Stimulated activated memory B cell treated with anti-CD40 and anti-IgM and Interleukin-4, amounts not matched to agents 10 μg/mL and 1 μg/mL and 100 μg/mL, for 72 hours (primary cell): ENCODE results near the gene XYLB.
"Not testable (repeated sequence)": the region's sequence is repeated elsewhere in the genome, so short reads cannot be mapped to it uniquely, and the experiment has no call there.

Source experiments
- ATAC-seq: fragments of 150-1000 bp; cut with Tn5 transposase; 2 replicates; pipeline ENCODE4 v1.10.0; 2021
- H3K27ac Mint-ChIP-seq: one replicate; pipeline ENCODE4 v1.8.0; 2022; ENCODE audit warnings: mild to moderate bottlenecking, mixed read lengths
- H3K27me3 Mint-ChIP-seq: one replicate; pipeline ENCODE4 v1.8.0; 2022; ENCODE audit warnings: mixed read lengths
- H3K36me3 Mint-ChIP-seq: one replicate; pipeline ENCODE4 v1.8.0; 2022; ENCODE audit warnings: mixed read lengths
- H3K4me1 Mint-ChIP-seq: one replicate; pipeline ENCODE4 v1.8.0; 2022; ENCODE audit warnings: mixed read lengths
- H3K4me3 Mint-ChIP-seq: one replicate; pipeline ENCODE4 v1.8.0; 2022; ENCODE audit warnings: mild to moderate bottlenecking, moderate library complexity, mixed read lengths
- H3K9me3 Mint-ChIP-seq: one replicate; pipeline ENCODE4 v1.8.0; 2022; ENCODE audit warnings: mixed read lengths

XYLB gene

GRCh38 chr3:38438436-38439069 lies 92.0 kb downstream of the XYLB start:
- peaks cover 18% of the 10 kb centered on the region for H3K9me3 Mint-ChIP-seq
- H3K4me3 Mint-ChIP-seq, H3K27ac Mint-ChIP-seq, ATAC-seq, H3K36me3 Mint-ChIP-seq, H3K4me1 Mint-ChIP-seq, H3K27me3 Mint-ChIP-seq: not testable (repeated sequence)

DNA sequence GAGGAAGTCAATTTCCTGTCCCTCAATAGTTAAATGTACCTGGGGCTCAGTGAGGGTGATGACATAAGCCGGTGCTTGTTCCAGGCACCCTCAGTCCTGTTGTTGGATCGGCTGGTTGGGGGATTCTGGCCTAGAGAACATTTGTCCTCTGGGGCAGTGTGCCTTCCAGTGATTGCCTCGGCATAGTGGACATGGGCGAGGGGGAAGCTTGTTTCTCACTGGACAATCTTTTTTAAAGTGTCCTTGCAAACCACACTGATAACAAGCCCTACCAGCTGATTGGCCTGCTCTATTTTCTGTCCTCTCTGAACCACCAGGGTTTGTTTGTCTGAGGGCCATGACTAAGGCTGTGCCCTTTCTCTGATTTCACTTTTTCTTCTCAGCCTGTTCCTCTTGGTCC lies 96.6 kb downstream of the XYLB start:
- H3K27ac Mint-ChIP-seq, H3K4me1 Mint-ChIP-seq, H3K36me3 Mint-ChIP-seq, H3K4me3 Mint-ChIP-seq, H3K9me3 Mint-ChIP-seq, ATAC-seq: not testable (repeated sequence)
- peaks cover 24% of the 10 kb centered on the region for H3K27me3 Mint-ChIP-seq

DNA sequence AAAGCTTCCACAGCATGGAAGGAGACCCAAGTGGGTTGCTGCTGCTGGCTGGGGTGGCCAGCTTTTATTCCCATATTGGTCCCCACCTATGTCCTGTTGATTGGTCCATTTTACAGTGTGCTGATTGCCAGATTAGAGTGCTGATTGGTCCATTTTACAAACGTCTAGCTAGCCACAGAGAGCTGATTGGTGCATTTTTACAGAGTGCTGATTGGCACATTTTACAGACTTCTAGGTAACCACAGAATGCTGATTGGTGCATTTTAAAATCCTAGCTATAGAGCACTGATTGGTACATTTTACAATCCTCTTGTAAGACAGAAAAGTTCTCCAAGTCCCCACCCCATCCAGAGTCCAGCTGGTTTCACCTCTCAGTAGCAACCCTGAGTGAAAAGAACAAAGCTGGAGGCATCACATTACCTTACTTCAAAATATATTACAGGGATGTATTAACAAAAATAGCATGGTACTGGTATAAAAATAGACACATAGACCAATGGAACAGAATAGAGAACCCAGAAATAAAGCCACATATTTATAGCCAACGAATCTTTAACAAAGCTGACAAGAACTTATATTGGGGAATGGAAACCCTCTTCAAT lies 99.6 kb downstream of the XYLB start:
- H3K9me3 Mint-ChIP-seq, result no peaks in the 10 kb centered on the region
- no peak for ATAC-seq
- H3K27ac Mint-ChIP-seq, result no peak overlapping the region
- no peaks in the 10 kb centered on the region for H3K36me3 Mint-ChIP-seq
- H3K4me1 Mint-ChIP-seq, result no peaks in the 10 kb centered on the region
- H3K27me3 Mint-ChIP-seq, result peaks cover 33% of the 10 kb centered on the region
- H3K4me3 Mint-ChIP-seq, result no peak overlapping the region

DNA sequence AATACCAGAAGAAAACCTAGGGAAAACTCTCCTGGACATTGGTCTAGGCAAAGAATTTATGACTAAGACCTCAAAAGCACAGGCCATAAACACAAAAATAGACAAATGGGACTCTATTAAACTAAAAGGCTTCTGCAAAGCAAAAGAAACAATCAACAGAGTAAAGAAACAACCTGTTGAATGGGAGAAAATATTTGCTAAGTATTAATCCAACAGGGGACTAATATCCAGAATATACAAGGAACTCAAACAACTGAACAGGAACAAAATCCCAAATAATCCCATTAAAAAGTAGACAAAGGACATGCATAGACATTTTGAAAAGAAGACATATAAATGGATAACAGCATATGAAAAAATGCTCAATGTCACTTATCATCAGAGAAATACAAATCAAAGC lies 100.2 kb downstream of the XYLB start:
- H3K4me1 Mint-ChIP-seq, result no peaks in the 10 kb centered on the region
- ATAC-seq, result no peak
- no peaks in the 10 kb centered on the region for H3K9me3 Mint-ChIP-seq
- peaks cover 40% of the 10 kb centered on the region for H3K27me3 Mint-ChIP-seq
- H3K36me3 Mint-ChIP-seq, result no peaks in the 10 kb centered on the region
- no peak overlapping the region for H3K27ac Mint-ChIP-seq
- no peak overlapping the region for H3K4me3 Mint-ChIP-seq

DNA sequence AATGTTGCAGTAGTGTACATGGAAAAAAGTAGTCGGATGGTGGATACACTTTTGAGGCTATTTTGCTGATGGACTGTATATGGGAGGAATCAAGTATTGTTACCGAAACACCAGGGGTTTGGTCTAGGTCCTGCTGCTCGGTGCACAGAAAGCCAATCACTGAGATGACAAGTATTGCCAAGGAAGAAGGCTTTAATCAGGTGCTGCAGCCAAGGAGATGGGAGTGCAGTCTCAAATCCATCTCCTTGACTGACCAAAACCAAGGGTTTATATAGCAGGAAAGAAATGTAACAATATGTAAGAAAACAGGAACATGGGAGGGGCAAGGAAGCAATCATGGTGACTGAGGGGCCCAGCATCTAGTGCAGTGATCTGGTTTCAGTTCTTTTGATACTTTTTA lies 104.3 kb downstream of the XYLB start:
- Mint-ChIP-seq H3K27ac (no peak overlapping the region), H3K36me3 (no peaks in the 10 kb centered on the region), H3K4me1 (peaks cover 20% of the 10 kb centered on the region), H3K9me3 (no peaks in the 10 kb centered on the region), H3K4me3 (no peak overlapping the region), H3K27me3 (peaks cover 42% of the 10 kb centered on the region)
- ATAC-seq, result no peak

DNA sequence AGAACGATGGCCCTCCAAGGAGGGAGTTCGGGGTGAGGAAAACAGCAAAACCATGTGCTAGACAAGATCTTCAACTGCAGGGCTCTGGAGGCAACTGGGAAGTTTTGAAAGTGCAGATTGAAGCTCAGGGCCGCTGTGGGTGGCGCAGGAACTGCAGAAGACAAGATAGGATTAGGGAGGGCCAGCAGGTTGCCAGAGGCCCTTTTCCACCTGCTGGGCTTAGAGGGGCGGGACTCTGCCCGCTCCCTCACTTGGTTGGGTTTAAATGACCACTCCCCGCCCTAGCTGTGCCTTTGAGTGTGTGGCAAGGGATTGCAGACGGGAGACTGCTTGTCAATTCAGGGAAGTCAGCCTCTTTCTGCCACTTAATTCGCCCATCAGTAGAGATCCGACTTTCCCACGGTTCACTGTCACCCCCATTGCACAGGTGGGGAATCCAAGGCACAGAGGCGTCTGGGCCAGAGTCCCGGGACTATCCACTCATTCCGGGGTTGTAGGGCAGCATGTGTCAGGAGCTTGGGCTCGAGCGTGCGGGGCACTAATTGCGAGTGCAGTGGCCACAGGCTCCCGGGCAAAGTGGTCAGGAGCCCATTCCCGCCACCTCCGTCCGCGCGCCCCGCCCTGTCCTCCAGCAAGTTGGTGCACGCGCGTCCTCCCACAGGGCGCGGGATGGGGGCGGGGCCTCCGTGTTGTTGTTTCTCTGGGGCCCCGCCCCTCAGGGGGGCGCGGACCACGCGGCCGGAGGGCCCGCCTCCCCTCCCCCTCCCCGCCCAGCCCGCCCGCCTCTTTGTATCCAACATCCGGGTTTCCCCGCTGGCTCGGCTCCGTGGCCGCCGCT lies 106.7 kb downstream of the XYLB start, which contains the start of gene ACVR2B:
Gene ACVR2B, plus strand, starts transcription at position 816 of the 838 bp plus-strand sequence. CDS start 433 bp downstream, outside the sequence.
- peaks cover 27% of the 10 kb centered on the region for H3K27me3 Mint-ChIP-seq

GRCh38 chr3:38453913-38454177 lies 107.3 kb downstream of the XYLB start:
- Mint-ChIP-seq H3K9me3 (no peaks in the 10 kb centered on the region), H3K27ac (no peak overlapping the region), H3K27me3 (peaks cover 27% of the 10 kb centered on the region), H3K36me3 (no peaks in the 10 kb centered on the region), H3K4me3 (peak overlapping the region; percentile 94), H3K4me1 (peaks cover 25% of the 10 kb centered on the region)
- ATAC-seq, result no peak

More for the DNA sequence above, 106.7 kb downstream of the XYLB start, which contains the start of gene ACVR2B:
- H3K9me3 Mint-ChIP-seq, result no peaks in the 10 kb centered on the region
- H3K27ac Mint-ChIP-seq, result peak within 1 kb of the TSS; percentile 66
- H3K36me3 Mint-ChIP-seq, result no peaks in the 10 kb centered on the region
- peak within 1 kb of the TSS; percentile 94 for H3K4me3 Mint-ChIP-seq
- peak; percentile 70 for ATAC-seq
- peaks cover 25% of the 10 kb centered on the region for H3K4me1 Mint-ChIP-seq

- H3K4me1 Mint-ChIP-seq, result peaks cover 25% of the 10 kb centered on the region
- H3K4me3 Mint-ChIP-seq, result peak overlapping the region; percentile 94
- no peaks in the 10 kb centered on the region for H3K9me3 Mint-ChIP-seq
- peak; percentile 57 for ATAC-seq
- peak overlapping the region; percentile 66 for H3K27ac Mint-ChIP-seq
- H3K36me3 Mint-ChIP-seq, result no peaks in the 10 kb centered on the region
- peaks cover 27% of the 10 kb centered on the region for H3K27me3 Mint-ChIP-seq
Measured at GRCh38 chr3:38454178-38454883, 107.7 kb downstream of the XYLB start.

DNA sequence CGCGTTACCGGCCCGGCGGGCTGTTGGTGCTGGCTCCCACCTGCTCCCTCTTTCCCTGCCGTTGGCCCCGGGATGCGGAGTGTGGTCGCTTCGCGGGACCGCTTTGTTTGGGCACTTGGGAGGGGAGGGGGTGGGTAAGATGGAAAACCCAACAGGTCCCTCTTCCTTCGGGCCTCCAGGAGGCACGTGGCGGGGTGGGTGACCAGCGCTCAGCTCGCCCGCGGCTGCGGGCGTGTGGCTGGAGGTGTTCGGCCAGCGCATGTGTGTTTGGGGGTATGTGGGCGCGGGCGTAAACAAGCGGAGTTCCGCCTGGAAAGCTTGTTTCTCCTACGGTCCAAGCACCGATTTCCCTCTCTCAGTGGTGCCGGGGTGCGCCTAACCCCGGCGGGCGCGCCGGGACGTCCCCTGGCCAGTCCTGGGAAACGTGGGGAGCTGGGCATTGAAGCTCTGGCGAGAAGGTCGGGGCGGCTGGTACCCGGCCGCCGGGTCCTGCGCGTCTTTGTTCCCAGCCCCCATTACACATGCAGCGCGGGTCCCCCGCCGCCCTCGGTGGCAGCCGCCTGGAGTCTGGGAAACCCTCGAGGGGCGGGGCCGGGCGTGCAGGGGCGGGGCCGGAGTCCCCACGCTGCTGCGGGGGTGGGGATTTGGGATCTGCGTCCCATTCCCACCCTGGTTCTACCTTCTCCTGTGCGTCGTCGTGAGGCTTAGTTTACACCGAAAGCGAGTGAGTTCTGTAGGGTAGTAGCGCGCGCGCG lies 108.5 kb downstream of the XYLB start:
- peak overlapping the region; percentile 66 for H3K27ac Mint-ChIP-seq

DNA sequence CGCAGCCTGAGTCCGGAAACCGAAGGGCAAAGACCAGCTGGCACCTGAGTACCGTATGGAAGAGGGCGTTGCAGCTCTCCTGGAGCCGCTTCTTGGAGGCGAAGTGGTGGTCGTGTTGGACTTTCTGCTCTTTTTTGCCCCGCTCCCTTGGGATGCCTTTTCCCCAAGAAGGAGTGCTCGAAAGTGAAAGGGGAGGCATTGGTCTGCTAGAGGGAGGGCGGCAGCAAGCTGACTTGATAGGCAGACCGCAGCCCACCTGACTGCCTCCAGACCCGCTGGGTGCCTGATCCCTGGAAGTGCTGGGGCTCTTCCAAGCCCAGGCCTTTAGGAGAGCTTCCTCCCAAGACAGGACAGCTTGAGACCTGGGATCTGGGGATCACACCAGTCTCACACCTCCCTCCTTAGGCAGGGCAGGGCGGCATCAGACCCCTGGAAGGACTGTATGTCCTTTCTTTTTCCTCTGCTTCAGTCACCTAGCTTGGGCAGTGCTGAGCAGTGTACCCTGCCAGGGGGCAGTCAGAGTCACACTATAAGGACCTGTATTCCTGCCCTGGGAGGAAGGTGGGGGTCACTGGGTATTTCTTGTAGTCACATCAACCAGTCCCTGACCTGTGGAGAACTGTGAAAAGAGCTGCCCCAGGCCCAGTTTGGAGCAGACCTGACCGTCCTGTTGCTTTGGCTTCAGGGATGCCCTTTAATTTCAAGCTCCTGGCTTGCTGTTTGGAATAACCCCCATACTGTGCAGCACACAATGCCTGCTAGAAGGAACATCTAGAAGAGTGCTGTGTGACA lies 109.2 kb downstream of the XYLB start:
- ATAC-seq, result no peak
- H3K27ac Mint-ChIP-seq, result peak overlapping the region; percentile 14
- H3K4me3 Mint-ChIP-seq, result peak overlapping the region; percentile 94
- H3K9me3 Mint-ChIP-seq, result no peaks in the 10 kb centered on the region
- peaks cover 28% of the 10 kb centered on the region for H3K27me3 Mint-ChIP-seq
- H3K4me1 Mint-ChIP-seq, result peaks cover 25% of the 10 kb centered on the region
- H3K36me3 Mint-ChIP-seq, result no peaks in the 10 kb centered on the region

More for the DNA sequence above, 108.5 kb downstream of the XYLB start:
- ATAC-seq, result peak; percentile 32
- H3K4me1 Mint-ChIP-seq, result peaks cover 25% of the 10 kb centered on the region
- no peaks in the 10 kb centered on the region for H3K36me3 Mint-ChIP-seq
- peak overlapping the region; percentile 94 for H3K4me3 Mint-ChIP-seq
- H3K9me3 Mint-ChIP-seq, result no peaks in the 10 kb centered on the region
- peaks cover 27% of the 10 kb centered on the region for H3K27me3 Mint-ChIP-seq

- peaks cover 16% of the 10 kb centered on the region for H3K27me3 Mint-ChIP-seq
- H3K36me3 Mint-ChIP-seq, result no peaks in the 10 kb centered on the region
- no peak overlapping the region for H3K4me3 Mint-ChIP-seq
- no peak for ATAC-seq
- H3K4me1 Mint-ChIP-seq, result peaks cover 25% of the 10 kb centered on the region
- H3K9me3 Mint-ChIP-seq, result no peaks in the 10 kb centered on the region
- no peak overlapping the region for H3K27ac Mint-ChIP-seq
Measured at GRCh38 chr3:38457111-38458003, 110.8 kb downstream of the XYLB start.

GRCh38 chr3:38458796-38459498 lies 112.4 kb downstream of the XYLB start:
- ATAC-seq, result no peak
- no peak overlapping the region for H3K4me3 Mint-ChIP-seq
- peaks cover 6% of the 10 kb centered on the region for H3K27me3 Mint-ChIP-seq
- H3K9me3 Mint-ChIP-seq, result no peaks in the 10 kb centered on the region
- H3K36me3 Mint-ChIP-seq, result no peaks in the 10 kb centered on the region
- H3K27ac Mint-ChIP-seq, result no peak overlapping the region
- H3K4me1 Mint-ChIP-seq, result peaks cover 17% of the 10 kb centered on the region

DNA sequence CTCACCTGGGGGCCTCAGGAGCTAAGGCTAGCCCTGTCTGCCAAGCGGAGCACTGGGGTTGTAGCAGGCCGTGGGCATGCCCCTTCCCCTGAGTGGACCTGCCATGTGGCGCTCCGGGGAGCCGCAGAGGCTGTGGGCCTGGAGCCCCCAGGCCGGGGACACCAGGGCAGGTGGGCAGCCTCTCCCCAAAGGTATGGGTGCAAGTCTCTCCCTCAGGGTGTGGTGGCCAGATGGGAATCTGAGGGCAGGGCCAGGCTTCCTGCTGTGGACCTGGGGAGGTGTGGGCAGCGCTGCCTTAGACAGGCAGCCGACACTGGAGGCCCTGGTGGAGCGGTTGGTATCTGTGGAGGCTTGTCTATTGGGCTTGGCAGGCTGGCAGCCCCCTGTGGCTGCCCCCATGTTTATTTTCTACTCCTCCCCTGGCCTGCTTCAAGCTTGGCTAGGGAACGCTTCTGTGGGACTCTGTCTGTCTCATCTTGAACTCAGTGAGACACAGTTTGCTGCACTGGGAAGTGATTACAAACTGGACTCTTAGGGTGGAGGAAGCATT lies 113.0 kb downstream of the XYLB start:
- Mint-ChIP-seq H3K9me3 (no peaks in the 10 kb centered on the region), H3K27me3 (peaks cover 6% of the 10 kb centered on the region), H3K36me3 (no peaks in the 10 kb centered on the region), H3K4me1 (peaks cover 13% of the 10 kb centered on the region), H3K4me3 (no peak overlapping the region), H3K27ac (no peak overlapping the region)
- ATAC-seq, result no peak
